Tibial nerve (tissue), 3 donors: Measurements from ENCODE around the gene PIM1.

ENCODE experiments used
- CTCF ChIP-seq, 5 experiments: fragments of 200-600 bp in 3 of 5; fragments of 450-650 bp in 2 of 5; sonication (generic) in 3 of 5; IDR thresholded peaks; one replicate each; pipeline ENCODE4 v1.5.1; 2016 to 2019; ENCODE audit warnings: antibody characterized with exemption in 5 of 5, mild to moderate bottlenecking in 3 of 5, moderate library complexity in 2 of 5
- POLR2A ChIP-seq, 2 donors: fragments of 450-650 bp; IDR thresholded peaks; one replicate each; pipeline ENCODE4 v1.6.1; 2017; ENCODE audit warnings: antibody characterized with exemption in 2 of 2, mild to moderate bottlenecking in 2 of 2, moderate library complexity in 2 of 2

GRCh38 chr6:37131104-37131959 is 38.6 kb upstream of the PIM1 start:
- TF ChIP-seq CTCF (IDR thresholded peaks at IDR 0.05) (no peak), POLR2A (IDR thresholded peaks at IDR 0.05) (no peak)
